Ishikawa (cell line): ENCODE data around the gene GRAMD1A.

Experiments
- CEBPB ChIP-seq: IDR thresholded peaks from 2 replicates; pipeline ENCODE4 v1.6.1; 2012
- EGR1 ChIP-seq: IDR thresholded peaks from 2 replicates; pipeline ENCODE4 v1.6.1; 2012
- EP300 ChIP-seq: IDR thresholded peaks from 2 replicates; pipeline ENCODE4 v1.6.1; 2012; ENCODE audit warnings: borderline replicate concordance
- FOXM1 ChIP-seq: IDR thresholded peaks from 2 replicates; pipeline ENCODE4 v1.6.1; 2012; ENCODE audit warnings: low read depth, borderline replicate concordance
- NFIC ChIP-seq: IDR thresholded peaks from 2 replicates; pipeline ENCODE4 v1.6.1; 2012
- RAD21 ChIP-seq: IDR thresholded peaks from 2 replicates; pipeline ENCODE4 v1.6.1; 2012; ENCODE audit warnings: low read depth
- TAF1 ChIP-seq: IDR thresholded peaks from 2 replicates; pipeline ENCODE4 v1.6.1; 2012; ENCODE audit warnings: low read depth, mild to moderate bottlenecking
- TCF12 ChIP-seq: IDR thresholded peaks from 2 replicates; pipeline ENCODE4 v1.6.1; 2012; ENCODE audit warnings: low read depth
- TEAD4 ChIP-seq: IDR thresholded peaks from 2 replicates; pipeline ENCODE4 v1.6.1; 2012
- USF1 ChIP-seq: IDR thresholded peaks from 2 replicates; pipeline ENCODE4 v1.6.1; 2012
- YY1 ChIP-seq: IDR thresholded peaks from 2 replicates; pipeline ENCODE4 v1.6.1; 2012; ENCODE audit warnings: low read depth
- ZBTB7A ChIP-seq: IDR thresholded peaks from 2 replicates; pipeline ENCODE4 v1.6.1; 2012; ENCODE audit warnings: low read depth
- TF ChIP-seq, protein P1 (sequence below): IDR thresholded peaks from 2 replicates; pipeline ENCODE4 v1.6.1; 2012; ENCODE audit warnings: low read depth, mild to moderate bottlenecking
- TF ChIP-seq, protein P2 (sequence below): IDR thresholded peaks from 2 replicates; pipeline ENCODE4 v1.6.1; 2012

GRAMD1A gene

DNA sequence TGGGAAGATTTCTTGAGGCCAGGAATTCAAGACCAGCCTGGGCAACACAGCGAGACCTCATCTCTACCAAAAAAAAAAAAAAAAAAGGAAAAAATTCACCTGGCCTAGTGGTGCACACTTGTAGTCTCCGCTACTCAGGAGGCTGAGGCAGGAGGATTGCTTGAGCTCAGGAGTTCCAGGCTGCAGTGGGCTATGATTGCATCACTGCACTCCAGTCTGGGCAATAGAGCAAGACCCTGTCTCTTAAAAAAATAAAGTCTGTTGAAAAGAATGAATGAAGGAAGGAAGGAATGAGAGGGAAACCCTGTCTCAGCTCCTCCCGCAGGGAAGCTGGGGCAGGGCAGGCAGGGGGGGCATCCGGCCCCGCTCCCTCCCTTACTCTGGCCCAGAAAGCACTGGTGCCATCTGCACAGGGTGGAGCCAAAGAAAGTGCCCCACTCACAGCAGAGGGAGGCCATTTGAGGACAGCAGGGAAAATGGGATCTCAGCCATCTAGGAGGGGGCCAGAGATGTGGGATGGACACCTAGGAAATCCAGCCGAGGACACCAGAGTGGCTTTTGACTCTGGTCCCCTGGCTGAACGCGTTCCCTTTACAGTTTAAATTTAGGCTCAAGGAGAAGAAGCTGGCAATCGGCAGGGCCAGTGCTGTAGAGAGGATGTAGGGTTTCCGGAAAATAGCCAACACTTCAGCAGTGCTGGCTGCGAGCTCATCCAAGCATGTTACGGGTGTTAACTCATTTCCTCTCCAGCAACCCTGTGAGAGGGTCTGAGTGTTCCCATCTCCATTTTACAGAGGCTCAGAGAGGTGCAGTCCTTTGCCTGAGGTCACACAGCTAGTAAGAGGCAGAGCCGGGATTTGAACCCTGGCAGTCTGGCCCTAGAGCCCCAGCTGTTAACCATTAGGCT, 37.8 kb downstream of the GRAMD1A start:
- TF ChIP-seq, protein P1, sequence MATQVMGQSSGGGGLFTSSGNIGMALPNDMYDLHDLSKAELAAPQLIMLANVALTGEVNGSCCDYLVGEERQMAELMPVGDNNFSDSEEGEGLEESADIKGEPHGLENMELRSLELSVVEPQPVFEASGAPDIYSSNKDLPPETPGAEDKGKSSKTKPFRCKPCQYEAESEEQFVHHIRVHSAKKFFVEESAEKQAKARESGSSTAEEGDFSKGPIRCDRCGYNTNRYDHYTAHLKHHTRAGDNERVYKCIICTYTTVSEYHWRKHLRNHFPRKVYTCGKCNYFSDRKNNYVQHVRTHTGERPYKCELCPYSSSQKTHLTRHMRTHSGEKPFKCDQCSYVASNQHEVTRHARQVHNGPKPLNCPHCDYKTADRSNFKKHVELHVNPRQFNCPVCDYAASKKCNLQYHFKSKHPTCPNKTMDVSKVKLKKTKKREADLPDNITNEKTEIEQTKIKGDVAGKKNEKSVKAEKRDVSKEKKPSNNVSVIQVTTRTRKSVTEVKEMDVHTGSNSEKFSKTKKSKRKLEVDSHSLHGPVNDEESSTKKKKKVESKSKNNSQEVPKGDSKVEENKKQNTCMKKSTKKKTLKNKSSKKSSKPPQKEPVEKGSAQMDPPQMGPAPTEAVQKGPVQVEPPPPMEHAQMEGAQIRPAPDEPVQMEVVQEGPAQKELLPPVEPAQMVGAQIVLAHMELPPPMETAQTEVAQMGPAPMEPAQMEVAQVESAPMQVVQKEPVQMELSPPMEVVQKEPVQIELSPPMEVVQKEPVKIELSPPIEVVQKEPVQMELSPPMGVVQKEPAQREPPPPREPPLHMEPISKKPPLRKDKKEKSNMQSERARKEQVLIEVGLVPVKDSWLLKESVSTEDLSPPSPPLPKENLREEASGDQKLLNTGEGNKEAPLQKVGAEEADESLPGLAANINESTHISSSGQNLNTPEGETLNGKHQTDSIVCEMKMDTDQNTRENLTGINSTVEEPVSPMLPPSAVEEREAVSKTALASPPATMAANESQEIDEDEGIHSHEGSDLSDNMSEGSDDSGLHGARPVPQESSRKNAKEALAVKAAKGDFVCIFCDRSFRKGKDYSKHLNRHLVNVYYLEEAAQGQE, result no peak
- TF ChIP-seq TEAD4 (no peak), EP300 (no peak), NFIC (no peak), ZBTB7A (no peak), TCF12 (no peak), CEBPB (no peak), FOXM1 (no peak)
- TF ChIP-seq, protein P2, sequence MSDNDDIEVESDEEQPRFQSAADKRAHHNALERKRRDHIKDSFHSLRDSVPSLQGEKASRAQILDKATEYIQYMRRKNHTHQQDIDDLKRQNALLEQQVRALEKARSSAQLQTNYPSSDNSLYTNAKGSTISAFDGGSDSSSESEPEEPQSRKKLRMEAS, result no peak

- TF ChIP-seq, protein P1, result no peak
- TF ChIP-seq YY1 (no peak), EP300 (no peak), TEAD4 (no peak), USF1 (no peak), EGR1 (no peak), CEBPB (0 out of 2 replicates have a peak, but pooled peaks have one; percentile 29)
- TF ChIP-seq, protein P2, result no peak
Measured at GRCh38 chr19:35038623-35039512, 38.7 kb downstream of the GRAMD1A start.

DNA sequence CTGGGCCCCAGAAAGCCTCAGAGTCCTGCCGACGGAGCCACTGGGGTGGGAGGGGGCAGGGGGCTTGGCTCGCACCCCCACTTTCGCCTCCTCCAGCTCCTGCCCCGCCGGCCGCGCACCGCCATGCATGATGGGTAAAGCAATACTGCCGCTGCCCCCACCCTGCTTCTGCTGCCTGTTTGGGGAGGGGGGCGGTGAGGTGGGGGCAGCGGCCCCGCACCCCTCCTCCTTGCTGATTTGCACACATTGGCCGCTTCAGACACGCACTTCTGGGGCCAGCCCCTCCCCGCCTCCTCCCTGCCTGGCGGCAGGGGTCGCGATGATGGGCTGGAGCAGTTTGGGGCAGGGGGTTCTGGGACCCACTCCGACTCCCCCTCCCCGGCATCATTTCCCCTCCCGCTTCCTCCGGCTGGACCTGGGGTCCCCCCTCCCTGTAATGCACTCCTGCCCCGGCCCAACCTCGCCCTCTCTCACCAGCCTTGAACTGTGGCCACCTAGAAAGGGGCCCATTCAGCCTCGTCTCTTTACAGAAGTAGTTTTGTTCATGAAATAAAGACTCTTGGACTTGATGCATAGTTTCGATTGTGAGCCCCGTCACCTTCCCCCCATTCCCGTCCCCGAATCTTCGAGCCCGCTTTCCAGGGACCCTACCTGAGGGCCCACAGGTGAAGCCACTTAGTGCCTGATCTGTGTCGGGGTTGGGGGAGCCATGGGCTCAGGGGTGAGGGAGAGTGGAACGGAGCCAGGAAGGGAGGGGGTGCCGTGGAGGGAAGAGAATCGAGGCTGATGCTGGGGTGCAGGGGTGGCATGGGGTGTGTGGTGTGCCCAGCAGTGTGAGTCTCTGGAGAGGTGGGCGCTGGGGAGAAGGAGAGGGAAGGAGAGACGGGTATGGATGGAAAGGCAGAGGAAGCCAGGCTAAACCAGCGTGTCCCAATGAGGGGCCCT, 40.0 kb downstream of the GRAMD1A start:
- no peak for TF ChIP-seq RAD21
- no peak for TF ChIP-seq TCF12
- TF ChIP-seq, protein P1, result no peak
- TF ChIP-seq USF1, result no peak
- no peak for TF ChIP-seq FOXM1
- no peak for TF ChIP-seq ZBTB7A
- TF ChIP-seq TEAD4, result no peak
- no peak for TF ChIP-seq CEBPB
- no peak for TF ChIP-seq YY1
- no peak for TF ChIP-seq TAF1
